ENCODE data around the gene MAD1L1.

GRCh38 chr7:1809070-1809469 lies 423.7 kb downstream of the MAD1L1 start:
- TF ChIP-seq CTCF (IDR thresholded peaks at IDR 0.05) (no peak), POLR2AphosphoS5 (IDR thresholded peaks at IDR 0.05) (no peak), POLR2A (IDR thresholded peaks at IDR 0.05) (no peak), EP300 (IDR thresholded peaks at IDR 0.05) (no peak)
